NT2/D1 (cell line): ENCODE measurements around the gene COL8A1.

ENCODE experiments used
- SUZ12 ChIP-seq: IDR thresholded peaks from 2 replicates; pipeline ENCODE4 v1.6.1; 2011; ENCODE audit not compliant: insufficient read length, insufficient read depth; ENCODE audit errors: extremely low read depth
- YY1 ChIP-seq: IDR thresholded peaks from 2 replicates; pipeline ENCODE4 v1.6.1; 2011; ENCODE audit not compliant: insufficient read length, insufficient read depth
- ZNF274 ChIP-seq: IDR thresholded peaks from 2 replicates; pipeline ENCODE4 v1.6.1; 2011; ENCODE audit warnings: mild to moderate bottlenecking, low read depth, low read length

- TF ChIP-seq YY1 (no peak), SUZ12 (no peak), ZNF274 (no peak)
Observed at GRCh38 chr3:99601515-99601914, 36.9 kb upstream of the COL8A1 start.
